GM23338 (cell line): ENCODE results near the gene TTC23. TPM values are rescaled to one million over a fixed set of nuclear protein-coding genes. Genes with fewer than 3 reads are reported as not detected.

Source experiments
- ATAC-seq: fragments of 200-7000 bp; cut with Tn5 transposase; 3 replicates; pipeline ENCODE4 v1.9.1; 2020
- DNase-seq: peaks from one replicate; pipeline ENCODE4 v3.0.0-alpha.2; 2015; ENCODE audit warnings: low spot score
- H2AFZ ChIP-seq: fragments of 200-600 bp; sonication (generic); 2 replicates; pipeline ENCODE4 v1.8.0; 2016; ENCODE audit warnings: antibody characterized with exemption, mild to moderate bottlenecking, moderate library complexity
- H3F3A ChIP-seq: fragments of 200-600 bp; sonication (generic); replicated peaks from 2 replicates; pipeline ENCODE4 v1.8.0; 2017; ENCODE audit warnings: antibody characterized with exemption, mixed run types, low read depth
- H3K27ac ChIP-seq: fragments of 200-600 bp; sonication (generic); 2 replicates; pipeline ENCODE4 v1.6.1; 2016; ENCODE audit warnings: low read depth
- H3K27me3 ChIP-seq: fragments of 200-600 bp; sonication (generic); 2 replicates; pipeline ENCODE4 v1.8.0; 2016; ENCODE audit warnings: mild to moderate bottlenecking, mixed run types, moderate library complexity; ENCODE audit not compliant: insufficient read depth
- H3K36me3 ChIP-seq: fragments of 200-600 bp; sonication (generic); 2 replicates; pipeline ENCODE4 v1.8.0; 2016; ENCODE audit warnings: mild to moderate bottlenecking; ENCODE audit not compliant: insufficient read depth
- H3K4me1 ChIP-seq: fragments of 200-600 bp; sonication (generic); 2 replicates; pipeline ENCODE4 v1.8.0; 2016; ENCODE audit warnings: mild to moderate bottlenecking, moderate library complexity; ENCODE audit not compliant: insufficient read depth
- H3K4me2 ChIP-seq: fragments of 200-600 bp; sonication (generic); 2 replicates; pipeline ENCODE4 v1.7.1; 2017; ENCODE audit warnings: mixed run types
- H3K4me3 ChIP-seq: fragments of 200-600 bp; sonication (generic); 2 replicates; pipeline ENCODE4 v1.6.1; 2016; ENCODE audit warnings: mixed run types
- H3K79me2 ChIP-seq: fragments of 200-600 bp; sonication (generic); replicated peaks from 2 replicates; pipeline ENCODE4 v1.8.0; 2017; ENCODE audit warnings: mild to moderate bottlenecking; ENCODE audit not compliant: insufficient read depth
- H3K9me2 ChIP-seq: fragments of 200-600 bp; sonication (generic); 2 replicates; pipeline ENCODE4 v1.8.0; 2017; ENCODE audit not compliant: insufficient read depth
- H4K20me1 ChIP-seq: fragments of 200-600 bp; sonication (generic); replicated peaks from 2 replicates; pipeline ENCODE4 v1.8.0; 2017; ENCODE audit warnings: mild to moderate bottlenecking; ENCODE audit not compliant: insufficient read depth
- H3K27ac Mint-ChIP-seq: 2 replicates; pipeline ENCODE4 v1.8.0; 2020; ENCODE audit warnings: inconsistent platforms, mild to moderate bottlenecking, moderate library complexity, mixed read lengths
- H3K27me3 Mint-ChIP-seq: 3 replicates; pipeline ENCODE4 v1.8.0; 2022; ENCODE audit warnings: low read depth, mild to moderate bottlenecking, moderate library complexity, mixed read lengths, inconsistent platforms; ENCODE audit not compliant: insufficient read depth, poor library complexity
- H3K36me3 Mint-ChIP-seq: 3 replicates; pipeline ENCODE4 v1.8.0; 2021; ENCODE audit warnings: low read depth, mild to moderate bottlenecking, inconsistent platforms, moderate library complexity, mixed read lengths
- H3K4me1 Mint-ChIP-seq: 3 replicates; pipeline ENCODE4 v1.8.0; 2020; ENCODE audit warnings: mild to moderate bottlenecking, inconsistent platforms, mixed read lengths
- H3K4me3 Mint-ChIP-seq: 3 replicates; pipeline ENCODE4 v1.8.0; 2021; ENCODE audit warnings: moderate library complexity, mild to moderate bottlenecking, inconsistent platforms, mixed read lengths
- H3K9me3 Mint-ChIP-seq: 3 replicates; pipeline ENCODE4 v1.8.0; 2020; ENCODE audit warnings: moderate library complexity, mild to moderate bottlenecking, inconsistent platforms, mixed read lengths
- CREB1 ChIP-seq: fragments of 250-450 bp; sonication (Bioruptor Pico); IDR thresholded peaks from 2 replicates; pipeline ENCODE4 v1.5.0; 2020; ENCODE audit warnings: low read depth, mild to moderate bottlenecking, moderate library complexity
- CTCF ChIP-seq, 2 experiments: fragments of 200-600 bp in 1 of 2; sonication (generic) in 1 of 2; conservative IDR thresholded peaks; 2 replicates each; pipeline versions ENCODE4 v1.5.1 to v1.6.1; 2016 to 2017; ENCODE audit warnings: antibody characterized with exemption in 2 of 2, low read depth in 2 of 2, mild to moderate bottlenecking in 2 of 2, moderate library complexity in 1 of 2
- ETS1 ChIP-seq: IDR thresholded peaks from 2 replicates; pipeline ENCODE4 v1.6.1; 2016; ENCODE audit warnings: antibody characterized with exemption
- EZH2 ChIP-seq: fragments of 200-600 bp; sonication (generic); IDR thresholded peaks from one replicate; pipeline ENCODE4 v1.8.0; 2017; ENCODE audit warnings: antibody characterized with exemption, mild to moderate bottlenecking, low read depth; ENCODE audit not compliant: unreplicated experiment
- EZH2phosphoT487 ChIP-seq: fragments of 200-600 bp; sonication (generic); IDR thresholded peaks from one replicate; pipeline ENCODE4 v1.8.1; 2018; ENCODE audit warnings: antibody characterized with exemption; ENCODE audit not compliant: unreplicated experiment
- JUNB ChIP-seq: IDR thresholded peaks from one replicate; pipeline ENCODE4 v1.6.1; 2016; ENCODE audit warnings: antibody characterized with exemption; ENCODE audit not compliant: unreplicated experiment
- NANOG ChIP-seq: IDR thresholded peaks from 2 replicates; pipeline ENCODE4 v1.6.1; 2016; ENCODE audit warnings: antibody characterized with exemption, borderline replicate concordance
- POLR2AphosphoS5 ChIP-seq: IDR thresholded peaks from 2 replicates; pipeline ENCODE4 v1.6.1; 2016; ENCODE audit warnings: antibody characterized with exemption, low read depth
- REST ChIP-seq: IDR thresholded peaks from one replicate; pipeline ENCODE4 v1.6.1; 2018; ENCODE audit warnings: antibody characterized with exemption; ENCODE audit not compliant: unreplicated experiment
- STAT1 ChIP-seq: IDR thresholded peaks from one replicate; pipeline ENCODE4 v1.6.1; 2016; ENCODE audit warnings: antibody characterized with exemption; ENCODE audit not compliant: unreplicated experiment
- ZNF114 ChIP-seq: fragments of 250-450 bp; sonication (Bioruptor Pico); IDR thresholded peaks from 2 replicates; pipeline ENCODE4 v1.5.0; 2020; ENCODE audit warnings: mild to moderate bottlenecking, moderate library complexity
- ZNF331 ChIP-seq: fragments of 250-450 bp; sonication (Bioruptor Pico); IDR thresholded peaks from 2 replicates; pipeline ENCODE4 v1.5.0; 2020; ENCODE audit warnings: low read depth, mild to moderate bottlenecking, moderate library complexity
- ZNF462 ChIP-seq: fragments of 250-450 bp; sonication (Bioruptor Pico); IDR thresholded peaks from 2 replicates; pipeline ENCODE4 v1.5.0; 2020; ENCODE audit warnings: mild to moderate bottlenecking, moderate library complexity
- polyA plus RNA-seq: library from polyadenylated mRNA; unstranded; fragments of >200 nt; fragmentation: Nextera tagmentation; extraction: Ambion mirVana; gene quantifications from 2 replicates; pipeline ENCODE4 v1.2.1, GENCODE V29; 2016
- total RNA-seq: library from RNA; depleted of rRNA; stranded (reverse); fragments of >200 nt; shearing (Covaris generic); gene quantifications from 2 replicates; pipeline ENCODE4 v1.2.3, GENCODE V29; 2014

TTC23 gene
- total and polyA plus RNA-seq, 2 experiments from 2014 or later: 6.3 to 25.2 TPM

- H3K79me2 ChIP-seq: peaks cover 50% of the 10 kb centered on the region
- no peak overlapping the region for H3K4me3 Mint-ChIP-seq
Measured at GRCh38 chr15:99247062-99247461, 2.3 kb downstream of the TTC23 start.

More at GRCh38 chr15:99247062-99247461, 2.3 kb downstream of the TTC23 start:
- Histone ChIP-seq H3K4me2 (no peak overlapping the region), H3K4me3 (no peak overlapping the region), H3K36me3 (no peaks in the 10 kb centered on the region), H3K9me2 (no peaks in the 10 kb centered on the region), H3F3A (peaks cover 5% of the 10 kb centered on the region; the same call in 1 of the 2 replicates), H3K4me1 (peaks cover 10% of the 10 kb centered on the region; the same call in 1 of the 2 replicates), H3K27me3 (no peaks in the 10 kb centered on the region), H3K27ac (no peak overlapping the region), H2AFZ (no peak overlapping the region), H4K20me1 (no peaks in the 10 kb centered on the region)
- no peaks in the 10 kb centered on the region for H3K27me3 Mint-ChIP-seq
- DNase-seq (no peak), ATAC-seq (no peak)
- H3K36me3 Mint-ChIP-seq: no peaks in the 10 kb centered on the region
- no peaks in the 10 kb centered on the region for H3K9me3 Mint-ChIP-seq
- 0 out of 3 replicates have a peak, but pooled peaks cover 3% of the 10 kb centered on the region for H3K4me1 Mint-ChIP-seq
- H3K27ac Mint-ChIP-seq: no peak overlapping the region
- no peak for TF ChIP-seq ZNF462 (CRISPR knock-in tag)
- no peak for TF ChIP-seq POLR2AphosphoS5
- TF ChIP-seq STAT1: no peak
- TF ChIP-seq ZNF114: no peak
- TF ChIP-seq NANOG: no peak
- TF ChIP-seq CTCF (conservative IDR thresholded peaks at IDR 0.05; ENCODE audit: low read depth in 2 of 2): no peak
- TF ChIP-seq REST: no peak
- TF ChIP-seq CREB1: no peak
- no peak for TF ChIP-seq JUNB
- TF ChIP-seq EZH2: no peak
- TF ChIP-seq ZNF331: no peak
- TF ChIP-seq EZH2phosphoT487: no peak
- TF ChIP-seq ETS1: no peak
